OCI-LY3 (cell line): ENCODE measurements around the gene PACS2.
"Not testable (repeated sequence)": the region's sequence is repeated elsewhere in the genome, so short reads cannot be mapped to it uniquely, and the experiment has no call there.

Experiments
- EZH2phosphoT487 ChIP-seq: fragments of 200-600 bp; shearing (Covaris generic); IDR thresholded peaks from 2 replicates; pipeline ENCODE4 v1.6.1; 2018; ENCODE audit warnings: antibody characterized with exemption, mixed run types, low read depth
- TF ChIP-seq, protein P1 (sequence below): fragments of 200-600, 300-600 bp; sonication (generic); IDR thresholded peaks from 2 replicates; pipeline ENCODE4 v1.5.1; 2014; ENCODE audit warnings: antibody characterized with exemption, low read length, low read depth

DNA sequence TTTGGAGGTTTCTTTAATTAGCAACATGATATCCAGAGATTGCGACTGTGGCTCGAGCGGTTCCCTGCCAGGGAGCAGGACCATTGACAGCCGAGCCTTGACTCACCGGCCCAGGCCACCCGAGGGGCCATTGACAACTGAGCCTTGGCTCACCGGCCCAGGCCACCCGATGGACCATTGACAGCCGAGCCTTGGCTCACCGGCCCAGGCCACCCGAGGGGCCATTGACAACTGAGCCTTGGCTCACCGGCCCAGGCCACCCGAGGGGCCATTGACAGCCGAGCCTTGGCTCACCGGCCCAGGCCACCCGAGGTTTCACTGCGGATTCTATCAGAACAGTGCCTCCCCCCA lies 13.1 kb downstream of the PACS2 start:
- TF ChIP-seq, protein P1, sequence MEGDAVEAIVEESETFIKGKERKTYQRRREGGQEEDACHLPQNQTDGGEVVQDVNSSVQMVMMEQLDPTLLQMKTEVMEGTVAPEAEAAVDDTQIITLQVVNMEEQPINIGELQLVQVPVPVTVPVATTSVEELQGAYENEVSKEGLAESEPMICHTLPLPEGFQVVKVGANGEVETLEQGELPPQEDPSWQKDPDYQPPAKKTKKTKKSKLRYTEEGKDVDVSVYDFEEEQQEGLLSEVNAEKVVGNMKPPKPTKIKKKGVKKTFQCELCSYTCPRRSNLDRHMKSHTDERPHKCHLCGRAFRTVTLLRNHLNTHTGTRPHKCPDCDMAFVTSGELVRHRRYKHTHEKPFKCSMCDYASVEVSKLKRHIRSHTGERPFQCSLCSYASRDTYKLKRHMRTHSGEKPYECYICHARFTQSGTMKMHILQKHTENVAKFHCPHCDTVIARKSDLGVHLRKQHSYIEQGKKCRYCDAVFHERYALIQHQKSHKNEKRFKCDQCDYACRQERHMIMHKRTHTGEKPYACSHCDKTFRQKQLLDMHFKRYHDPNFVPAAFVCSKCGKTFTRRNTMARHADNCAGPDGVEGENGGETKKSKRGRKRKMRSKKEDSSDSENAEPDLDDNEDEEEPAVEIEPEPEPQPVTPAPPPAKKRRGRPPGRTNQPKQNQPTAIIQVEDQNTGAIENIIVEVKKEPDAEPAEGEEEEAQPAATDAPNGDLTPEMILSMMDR, result not testable (repeated sequence)
- not testable (repeated sequence) for TF ChIP-seq EZH2phosphoT487
